Osteoblast (primary cell): Measurements from ENCODE around the gene SLC27A5. TPM values are rescaled to one million over a fixed set of nuclear protein-coding genes. Genes with fewer than 3 reads are reported as not detected.
A peak's percentile ranks its signal among the peaks of the same experiment; 100 is the strongest.

Source experiments
- DNase-seq: peaks from one replicate; pipeline ENCODE4 v3.0.0; 2011; ENCODE audit warnings: low spot score, mixed read lengths; ENCODE audit not compliant: insufficient read length; ENCODE audit errors: missing footprints
- H2AFZ ChIP-seq: 2 replicates; pipeline ENCODE4 v1.6.0; 2011; ENCODE audit warnings: mild to moderate bottlenecking, low read length
- H3K27ac ChIP-seq: 2 replicates; pipeline ENCODE4 v1.5.1; 2011; ENCODE audit warnings: mild to moderate bottlenecking, low read depth, low read length, moderate library complexity
- H3K27me3 ChIP-seq: 2 replicates; pipeline ENCODE4 v1.6.0; 2012; ENCODE audit warnings: mild to moderate bottlenecking, control low read depth, inconsistent platforms, low read length, moderate library complexity; ENCODE audit not compliant: insufficient read depth
- H3K36me3 ChIP-seq: 2 replicates; pipeline ENCODE4 v1.5.1; 2011; ENCODE audit warnings: mild to moderate bottlenecking, low read length, control low read depth, moderate library complexity; ENCODE audit not compliant: insufficient read depth
- H3K4me1 ChIP-seq: 2 replicates; pipeline ENCODE4 v1.5.1; 2011; ENCODE audit warnings: mild to moderate bottlenecking, low read length, control low read depth, moderate library complexity; ENCODE audit not compliant: insufficient read depth
- H3K4me2 ChIP-seq: 2 replicates; pipeline ENCODE4 v1.6.0; 2011; ENCODE audit warnings: mild to moderate bottlenecking, low read length; ENCODE audit not compliant: insufficient read depth
- H3K4me3 ChIP-seq: fragments of 200-600 bp; sonication (generic); 3 replicates; pipeline ENCODE4 v1.5.1; 2012; ENCODE audit warnings: mild to moderate bottlenecking, low read length, inconsistent platforms; ENCODE audit not compliant: insufficient read depth
- H3K79me2 ChIP-seq: 2 replicates; pipeline ENCODE4 v1.6.0; 2012; ENCODE audit warnings: mild to moderate bottlenecking, low read length, control low read depth, inconsistent platforms; ENCODE audit not compliant: insufficient read depth
- H3K9me3 ChIP-seq: 2 replicates; pipeline ENCODE4 v1.5.1; 2011; ENCODE audit warnings: low read depth, low read length, control low read depth
- H4K20me1 ChIP-seq: 2 replicates; pipeline ENCODE4 v1.6.0; 2012; ENCODE audit warnings: mild to moderate bottlenecking, low read length, control low read depth; ENCODE audit not compliant: insufficient read depth
- CTCF ChIP-seq: IDR thresholded peaks from 2 replicates; pipeline ENCODE4 v1.5.1; 2011; ENCODE audit warnings: mild to moderate bottlenecking, low read depth, low read length, moderate library complexity; ENCODE audit errors: extremely low read depth
- total RNA-seq: library from RNA; depleted of rRNA; stranded (reverse); fragments of >200 nt; gene quantifications from 2 replicates; pipeline ENCODE4 v1.2.3, GENCODE V29; 2012

Gene SLC27A5
- total RNA-seq, 1 donor, result 6.5 TPM

- peak; percentile 78 for DNase-seq
- Histone ChIP-seq H3K27me3 (no peaks in the 10 kb centered on the region), H3K79me2 (peaks cover 51% of the 10 kb centered on the region), H3K4me3 (peak overlapping the region; percentile 87), H3K9me3 (no peaks in the 10 kb centered on the region), H2AFZ (no peak overlapping the region), H3K36me3 (peaks cover 23% of the 10 kb centered on the region), H3K4me1 (peaks cover 41% of the 10 kb centered on the region), H3K4me2 (peak overlapping the region; percentile 97), H4K20me1 (peaks cover 12% of the 10 kb centered on the region), H3K27ac (peak overlapping the region; percentile 83)
- TF ChIP-seq CTCF, result no peak
These were observed 45.7 kb upstream of the SLC27A5 start for GRCh38 chr19:58557221-58558065.

- Histone ChIP-seq H3K79me2 (peaks cover 57% of the 10 kb centered on the region), H2AFZ (no peak overlapping the region), H3K36me3 (peaks cover 31% of the 10 kb centered on the region), H4K20me1 (peaks cover 12% of the 10 kb centered on the region), H3K27me3 (no peaks in the 10 kb centered on the region), H3K27ac (peak overlapping the region; percentile 83), H3K4me3 (peak overlapping the region; percentile 87), H3K4me1 (peaks cover 37% of the 10 kb centered on the region), H3K4me2 (peak overlapping the region; percentile 97), H3K9me3 (no peaks in the 10 kb centered on the region)
- TF ChIP-seq CTCF, result no peak
- peak; percentile 83 for DNase-seq
These were observed 44.9 kb upstream of the SLC27A5 start for GRCh38 chr19:58556622-58557220.

GRCh38 chr19:58555920-58556621 is 44.3 kb upstream of the SLC27A5 start:
- no peaks in the 10 kb centered on the region for H3K27me3 ChIP-seq
- no peak for TF ChIP-seq CTCF
- peak overlapping the region; percentile 87 for H3K4me3 ChIP-seq
- no peak overlapping the region for H2AFZ ChIP-seq
- H3K4me2 ChIP-seq, result no peak overlapping the region
- peaks cover 59% of the 10 kb centered on the region for H3K79me2 ChIP-seq
- peaks cover 37% of the 10 kb centered on the region for H3K4me1 ChIP-seq
- peak overlapping the region; percentile 83 for H3K27ac ChIP-seq
- peak; percentile 65 for DNase-seq
- H3K9me3 ChIP-seq, result no peaks in the 10 kb centered on the region
- peaks cover 12% of the 10 kb centered on the region for H4K20me1 ChIP-seq
- peaks cover 36% of the 10 kb centered on the region for H3K36me3 ChIP-seq
